ENCODE measurements around the gene ITLN2.

DNA sequence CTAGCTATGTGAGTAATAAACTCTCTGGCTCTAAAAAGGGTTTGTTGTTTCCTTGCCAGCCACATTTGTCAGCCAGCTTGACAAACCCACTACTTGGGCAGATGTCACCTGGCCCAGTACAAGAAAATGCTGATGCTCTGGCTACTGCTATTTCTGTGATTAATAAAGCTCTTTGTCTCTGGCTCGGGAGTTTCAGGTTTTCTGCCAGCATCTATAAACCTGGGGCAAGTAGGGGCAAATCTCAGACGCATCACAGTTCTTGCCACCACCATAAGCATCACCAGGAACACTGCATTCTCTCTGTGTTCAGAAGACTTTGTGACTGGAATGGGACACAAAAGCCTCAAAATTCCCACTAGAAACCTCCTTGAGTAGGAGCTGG lies 2.5 kb downstream of the ITLN2 start:
- TF ChIP-seq, protein P1, sequence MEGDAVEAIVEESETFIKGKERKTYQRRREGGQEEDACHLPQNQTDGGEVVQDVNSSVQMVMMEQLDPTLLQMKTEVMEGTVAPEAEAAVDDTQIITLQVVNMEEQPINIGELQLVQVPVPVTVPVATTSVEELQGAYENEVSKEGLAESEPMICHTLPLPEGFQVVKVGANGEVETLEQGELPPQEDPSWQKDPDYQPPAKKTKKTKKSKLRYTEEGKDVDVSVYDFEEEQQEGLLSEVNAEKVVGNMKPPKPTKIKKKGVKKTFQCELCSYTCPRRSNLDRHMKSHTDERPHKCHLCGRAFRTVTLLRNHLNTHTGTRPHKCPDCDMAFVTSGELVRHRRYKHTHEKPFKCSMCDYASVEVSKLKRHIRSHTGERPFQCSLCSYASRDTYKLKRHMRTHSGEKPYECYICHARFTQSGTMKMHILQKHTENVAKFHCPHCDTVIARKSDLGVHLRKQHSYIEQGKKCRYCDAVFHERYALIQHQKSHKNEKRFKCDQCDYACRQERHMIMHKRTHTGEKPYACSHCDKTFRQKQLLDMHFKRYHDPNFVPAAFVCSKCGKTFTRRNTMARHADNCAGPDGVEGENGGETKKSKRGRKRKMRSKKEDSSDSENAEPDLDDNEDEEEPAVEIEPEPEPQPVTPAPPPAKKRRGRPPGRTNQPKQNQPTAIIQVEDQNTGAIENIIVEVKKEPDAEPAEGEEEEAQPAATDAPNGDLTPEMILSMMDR (IDR thresholded peaks at IDR 0.05 in 2 of 3, conservative IDR thresholded peaks at IDR 0.05 in 1 of 3; ENCODE audit: borderline replicate concordance in 1 of 3, insufficient read depth in 1 of 3, low read depth in 2 of 3, low read length in 2 of 3): no peak
- TF ChIP-seq ZFX (IDR thresholded peaks at IDR 0.05) (no peak), EGR1 (IDR thresholded peaks at IDR 0.05; ENCODE audit: low read depth) (no peak), POLR2A (IDR thresholded peaks at IDR 0.05; ENCODE audit: borderline replicate concordance, extremely low read depth, insufficient read depth, insufficient read length) (no peak), POLR2AphosphoS5 (IDR thresholded peaks at IDR 0.05; ENCODE audit: low read depth, low read length) (no peak), EZH2 (IDR thresholded peaks at IDR 0.05) (no peak)
- TF ChIP-seq, protein P2, sequence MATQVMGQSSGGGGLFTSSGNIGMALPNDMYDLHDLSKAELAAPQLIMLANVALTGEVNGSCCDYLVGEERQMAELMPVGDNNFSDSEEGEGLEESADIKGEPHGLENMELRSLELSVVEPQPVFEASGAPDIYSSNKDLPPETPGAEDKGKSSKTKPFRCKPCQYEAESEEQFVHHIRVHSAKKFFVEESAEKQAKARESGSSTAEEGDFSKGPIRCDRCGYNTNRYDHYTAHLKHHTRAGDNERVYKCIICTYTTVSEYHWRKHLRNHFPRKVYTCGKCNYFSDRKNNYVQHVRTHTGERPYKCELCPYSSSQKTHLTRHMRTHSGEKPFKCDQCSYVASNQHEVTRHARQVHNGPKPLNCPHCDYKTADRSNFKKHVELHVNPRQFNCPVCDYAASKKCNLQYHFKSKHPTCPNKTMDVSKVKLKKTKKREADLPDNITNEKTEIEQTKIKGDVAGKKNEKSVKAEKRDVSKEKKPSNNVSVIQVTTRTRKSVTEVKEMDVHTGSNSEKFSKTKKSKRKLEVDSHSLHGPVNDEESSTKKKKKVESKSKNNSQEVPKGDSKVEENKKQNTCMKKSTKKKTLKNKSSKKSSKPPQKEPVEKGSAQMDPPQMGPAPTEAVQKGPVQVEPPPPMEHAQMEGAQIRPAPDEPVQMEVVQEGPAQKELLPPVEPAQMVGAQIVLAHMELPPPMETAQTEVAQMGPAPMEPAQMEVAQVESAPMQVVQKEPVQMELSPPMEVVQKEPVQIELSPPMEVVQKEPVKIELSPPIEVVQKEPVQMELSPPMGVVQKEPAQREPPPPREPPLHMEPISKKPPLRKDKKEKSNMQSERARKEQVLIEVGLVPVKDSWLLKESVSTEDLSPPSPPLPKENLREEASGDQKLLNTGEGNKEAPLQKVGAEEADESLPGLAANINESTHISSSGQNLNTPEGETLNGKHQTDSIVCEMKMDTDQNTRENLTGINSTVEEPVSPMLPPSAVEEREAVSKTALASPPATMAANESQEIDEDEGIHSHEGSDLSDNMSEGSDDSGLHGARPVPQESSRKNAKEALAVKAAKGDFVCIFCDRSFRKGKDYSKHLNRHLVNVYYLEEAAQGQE (IDR thresholded peaks at IDR 0.05; ENCODE audit: low read depth): no peak

All from HCT116 (cell line).